Measurements from ENCODE around the gene ACAA1.
"Not testable (repeated sequence)": the region's sequence is repeated elsewhere in the genome, so short reads cannot be mapped to it uniquely, and the experiment has no call there.

- TF ChIP-seq CTCF (conservative IDR thresholded peaks at IDR 0.05); ZFX (IDR thresholded peaks at IDR 0.05): not testable (repeated sequence)
These were observed 53.7 kb downstream of the ACAA1 start for GRCh38 chr3:38083254-38083653.

All from C4-2B (cell line).